ENCODE measurements around the gene PRKCI.
A peak's percentile ranks its signal among the peaks of the same experiment; 100 is the strongest.
"Not testable (repeated sequence)": the region's sequence is repeated elsewhere in the genome, so short reads cannot be mapped to it uniquely, and the experiment has no call there.

The PRKCI gene

GRCh38 chr3:170222647-170223541 lies 670 bp downstream of the PRKCI start:
- peak; percentile 76 for DNase-seq (ENCODE audit: low spot score)

- DNase-seq (ENCODE audit: low spot score) = no peak
Observed at GRCh38 chr3:170225166-170225565, 2.9 kb downstream of the PRKCI start.

GRCh38 chr3:170226426-170226960 lies 4.3 kb downstream of the PRKCI start:
- no peak for DNase-seq (ENCODE audit: low spot score)

GRCh38 chr3:170228093-170228766 lies 6.0 kb downstream of the PRKCI start:
- DNase-seq (ENCODE audit: low spot score) = no peak

- DNase-seq (ENCODE audit: low spot score) = peak; percentile 13
Observed at GRCh38 chr3:170232266-170232665, 10.0 kb downstream of the PRKCI start.

GRCh38 chr3:170233530-170233929 lies 11.3 kb downstream of the PRKCI start:
- DNase-seq (ENCODE audit: low spot score) = no peak

GRCh38 chr3:170240142-170240541 lies 17.9 kb downstream of the PRKCI start:
- no peak for DNase-seq (ENCODE audit: low spot score)

- no peak for DNase-seq (ENCODE audit: low spot score)
Observed at GRCh38 chr3:170240671-170241070, 18.4 kb downstream of the PRKCI start.

GRCh38 chr3:170244576-170244975 lies 22.4 kb downstream of the PRKCI start:
- DNase-seq (ENCODE audit: low spot score) = no peak

- DNase-seq (ENCODE audit: low spot score) = no peak
Observed at GRCh38 chr3:170247875-170248274, 25.7 kb downstream of the PRKCI start.

GRCh38 chr3:170256597-170256996 lies 34.4 kb downstream of the PRKCI start:
- DNase-seq (ENCODE audit: low spot score) = no peak

- DNase-seq (ENCODE audit: low spot score) = no peak
Observed at GRCh38 chr3:170257145-170257544, 34.9 kb downstream of the PRKCI start.

- no peak for DNase-seq (ENCODE audit: low spot score)
Observed at GRCh38 chr3:170258105-170258487, 35.9 kb downstream of the PRKCI start.

GRCh38 chr3:170259907-170260306 lies 37.7 kb downstream of the PRKCI start:
- DNase-seq (ENCODE audit: low spot score) = no peak

- no peak for DNase-seq (ENCODE audit: low spot score)
Observed at GRCh38 chr3:170267793-170268192, 45.6 kb downstream of the PRKCI start.

- not testable (repeated sequence) for DNase-seq (ENCODE audit: low spot score)
Observed at GRCh38 chr3:170269673-170270254, 47.5 kb downstream of the PRKCI start.

GRCh38 chr3:170270282-170270881 lies 48.2 kb downstream of the PRKCI start:
- no peak for DNase-seq (ENCODE audit: low spot score)

- no peak for DNase-seq (ENCODE audit: low spot score)
Observed at GRCh38 chr3:170274641-170275040, 52.4 kb downstream of the PRKCI start.

- DNase-seq (ENCODE audit: low spot score) = no peak
Observed at GRCh38 chr3:170275832-170276231, 53.6 kb downstream of the PRKCI start.

GRCh38 chr3:170277311-170277710 lies 55.1 kb downstream of the PRKCI start:
- not testable (repeated sequence) for DNase-seq (ENCODE audit: low spot score)

GRCh38 chr3:170277833-170278580 lies 55.8 kb downstream of the PRKCI start:
- peak; percentile 20 for DNase-seq (ENCODE audit: low spot score)

- no peak for DNase-seq (ENCODE audit: low spot score)
Observed at GRCh38 chr3:170278627-170279026, 56.4 kb downstream of the PRKCI start.
